PFSK-1 (cell line): ENCODE data around the gene PRIMA1.

Experiments used
- FOXP2 ChIP-seq: optimal IDR thresholded peaks from 2 replicates; pipeline ENCODE3; 2011; ENCODE audit warnings: borderline replicate concordance, control low read depth, inconsistent platforms; ENCODE audit not compliant: insufficient read depth; ENCODE audit errors: extremely low read length, extremely low read depth
- POLR2AphosphoS5 ChIP-seq: IDR thresholded peaks from 2 replicates; pipeline ENCODE4 v1.6.1; 2012; ENCODE audit warnings: low read depth, mild to moderate bottlenecking, control low read depth, low read length, moderate library complexity
- REST ChIP-seq, 2 experiments: IDR thresholded peaks; 2 replicates each; pipeline versions ENCODE4 v1.6.1 to v1.8.0; 2011 to 2012; ENCODE audit warnings: low read depth in 2 of 2, low read length in 2 of 2, control low read depth in 1 of 2, inconsistent platforms in 1 of 2, mild to moderate bottlenecking in 1 of 2, moderate library complexity in 1 of 2; ENCODE audit not compliant: insufficient read depth in 1 of 2
- SIN3A ChIP-seq: IDR thresholded peaks from 2 replicates; pipeline ENCODE4 v1.6.1; 2012; ENCODE audit warnings: mild to moderate bottlenecking, low read length, moderate library complexity, borderline replicate concordance; ENCODE audit not compliant: insufficient read depth
- TAF1 ChIP-seq: IDR thresholded peaks from 2 replicates; pipeline ENCODE4 v1.6.1; 2012; ENCODE audit warnings: low read length, control low read depth, borderline replicate concordance; ENCODE audit not compliant: insufficient read depth

PRIMA1 gene

DNA sequence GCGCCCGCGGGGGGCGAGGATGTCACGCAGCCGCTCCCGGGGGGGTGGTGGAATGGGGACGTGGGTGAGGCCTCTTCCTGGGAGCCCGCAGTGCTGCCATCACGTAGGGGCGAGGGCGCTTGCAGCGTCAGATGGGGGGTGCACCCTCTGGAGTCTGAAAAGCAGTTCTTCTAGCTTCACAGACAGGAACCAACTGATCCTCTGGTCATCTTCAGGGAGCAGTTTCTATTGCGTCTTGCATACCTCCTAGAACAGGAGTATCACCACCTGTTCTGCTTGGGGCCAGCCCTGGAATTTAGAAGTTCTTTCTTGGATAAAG lies 36.9 kb upstream of the PRIMA1 start:
- TF ChIP-seq POLR2AphosphoS5 (no peak), FOXP2 (no peak), SIN3A (no peak), REST (IDR thresholded peaks at IDR 0.05; ENCODE audit: insufficient read depth in 1 of 2, low read depth in 2 of 2, low read length in 2 of 2) (no peak), TAF1 (no peak)

DNA sequence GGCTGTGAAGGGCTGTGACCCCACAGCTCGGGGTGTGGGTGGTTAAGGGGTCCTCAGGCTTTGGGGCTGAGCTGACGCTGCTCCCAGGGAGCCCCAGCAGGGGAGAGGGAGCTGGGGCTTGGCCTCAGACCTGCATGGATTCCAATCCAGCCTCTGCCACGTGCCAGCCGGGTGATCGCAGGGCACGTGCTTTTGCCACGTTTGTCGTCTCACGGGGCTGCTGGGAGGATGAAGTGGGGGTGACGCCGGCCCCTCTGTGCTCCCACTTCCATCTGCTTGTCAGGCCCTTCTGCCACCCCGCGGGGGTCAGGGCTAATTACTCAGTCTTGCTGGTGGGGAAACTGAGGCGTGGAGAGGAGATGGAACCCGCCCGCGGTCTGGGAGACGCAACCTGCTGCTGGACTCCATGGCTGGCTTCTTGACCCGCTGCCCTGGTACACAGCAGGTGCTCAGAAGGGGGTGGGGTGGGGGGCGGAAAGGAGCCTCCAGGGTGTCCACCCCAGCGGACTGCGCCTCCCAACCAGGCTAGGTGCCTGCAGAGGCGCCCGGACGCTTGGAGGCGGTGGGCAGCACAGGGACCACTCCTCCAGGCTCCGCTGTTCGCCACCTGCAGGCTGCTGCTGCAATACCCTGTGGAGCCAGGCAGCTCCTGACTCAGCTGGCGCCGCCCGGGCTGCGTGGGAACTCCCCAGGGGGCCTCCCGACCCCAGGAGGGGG lies 36.4 kb upstream of the PRIMA1 start:
- no peak for TF ChIP-seq FOXP2
- no peak for TF ChIP-seq SIN3A

DNA sequence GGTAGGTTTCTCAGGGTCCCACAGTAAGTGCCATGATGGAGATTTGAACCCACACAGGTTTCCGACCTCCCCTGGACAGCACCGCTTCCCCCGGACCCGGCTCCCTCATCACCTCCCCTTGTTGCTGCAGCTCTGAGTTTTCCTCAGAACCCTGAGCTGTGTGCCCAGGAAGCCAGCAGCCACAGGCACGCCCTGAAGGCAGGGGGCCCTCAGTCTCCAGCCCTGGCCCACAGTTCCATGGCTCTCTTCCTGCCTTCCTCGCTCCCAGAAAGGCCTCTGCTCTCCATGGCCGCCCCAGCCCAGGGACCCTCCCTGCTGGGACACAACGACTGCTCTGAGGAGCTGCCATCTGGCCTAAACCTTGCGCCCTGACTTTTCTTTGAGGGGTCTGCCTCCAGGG lies 35.8 kb upstream of the PRIMA1 start:
- TF ChIP-seq FOXP2 (no peak), POLR2AphosphoS5 (no peak), SIN3A (no peak), TAF1 (no peak), REST (IDR thresholded peaks at IDR 0.05; ENCODE audit: insufficient read depth in 1 of 2, low read depth in 2 of 2, low read length in 2 of 2) (no peak)

DNA sequence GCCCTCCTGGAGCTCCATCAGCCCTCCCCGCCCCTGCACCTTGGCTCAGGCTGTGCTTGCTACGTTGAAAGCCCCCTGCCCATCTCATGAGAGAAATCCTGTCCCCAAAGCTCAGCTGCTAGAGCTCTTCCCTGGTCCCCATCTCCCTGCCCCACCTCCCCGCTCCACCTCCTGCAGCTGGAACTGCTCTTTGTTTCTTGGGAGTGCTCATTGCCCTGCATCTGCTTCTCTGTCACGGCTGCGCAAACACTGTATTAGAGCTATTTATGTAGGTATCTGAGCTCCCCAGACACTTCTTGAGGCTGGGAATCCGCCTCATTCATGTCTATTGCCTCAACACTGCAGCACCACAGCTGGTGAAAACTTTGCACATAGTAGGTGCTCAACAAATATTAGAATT lies 32.8 kb upstream of the PRIMA1 start:
- no peak for TF ChIP-seq REST (IDR thresholded peaks at IDR 0.05; ENCODE audit: insufficient read depth in 1 of 2, low read depth in 2 of 2, low read length in 2 of 2)
- no peak for TF ChIP-seq TAF1
- no peak for TF ChIP-seq SIN3A
- TF ChIP-seq FOXP2 = no peak
- TF ChIP-seq POLR2AphosphoS5 = no peak

DNA sequence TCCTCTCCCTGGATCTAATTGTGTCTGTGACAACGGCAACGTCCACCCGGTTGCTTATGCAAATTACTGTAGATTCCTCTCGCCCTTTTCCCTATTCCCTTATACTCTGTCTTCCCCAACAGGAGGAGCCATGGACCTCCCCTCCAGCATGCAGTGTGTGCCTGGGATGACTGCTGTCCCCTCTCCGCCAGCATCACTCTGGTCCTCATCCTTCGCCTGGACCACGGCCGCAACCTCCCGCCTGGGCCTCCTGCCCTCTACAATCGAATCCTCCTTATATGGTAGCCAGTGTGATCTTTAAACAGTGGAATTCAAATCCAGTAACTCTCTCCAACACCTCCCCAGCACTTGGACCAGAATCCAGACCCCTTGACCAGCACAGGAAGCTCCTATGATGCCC lies 30.6 kb upstream of the PRIMA1 start:
- no peak for TF ChIP-seq POLR2AphosphoS5
- no peak for TF ChIP-seq REST (IDR thresholded peaks at IDR 0.05; ENCODE audit: insufficient read depth in 1 of 2, low read depth in 2 of 2, low read length in 2 of 2)
- no peak for TF ChIP-seq FOXP2
- TF ChIP-seq TAF1 = no peak
- TF ChIP-seq SIN3A = no peak
